ENCODE data around the gene EPC1. TPM values are rescaled to one million over a fixed set of nuclear protein-coding genes. Genes with fewer than 3 reads are reported as not detected.

EPC1 gene
- total and polyA plus RNA-seq, 9 of the 15 experiments (the other 6 are each of a cell fraction or from before 2014, with no cell fraction given) = 7.0 to 43.6 (median 16.1) TPM

DNA sequence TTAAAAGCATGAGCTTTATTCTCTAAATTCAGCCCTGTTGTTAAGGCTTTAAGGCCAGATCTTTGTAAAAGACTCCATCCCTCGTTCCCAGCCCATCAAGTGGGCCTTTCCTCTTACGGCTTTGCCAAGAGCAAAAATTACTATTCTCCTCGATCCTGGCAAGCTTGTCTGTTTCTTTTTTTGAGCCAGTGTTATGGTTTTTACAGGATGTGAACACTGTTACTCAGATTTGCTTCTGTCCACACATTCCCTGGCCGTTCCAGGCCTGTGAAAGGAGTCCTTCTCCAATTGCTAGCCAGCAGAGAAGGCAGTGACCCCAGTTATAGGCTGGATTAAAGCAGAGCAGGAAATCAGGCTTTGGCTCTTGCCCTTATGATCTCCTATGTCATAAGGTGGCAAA lies 47.0 kb upstream of the EPC1 start (continued):
- TF ChIP-seq, protein P1, sequence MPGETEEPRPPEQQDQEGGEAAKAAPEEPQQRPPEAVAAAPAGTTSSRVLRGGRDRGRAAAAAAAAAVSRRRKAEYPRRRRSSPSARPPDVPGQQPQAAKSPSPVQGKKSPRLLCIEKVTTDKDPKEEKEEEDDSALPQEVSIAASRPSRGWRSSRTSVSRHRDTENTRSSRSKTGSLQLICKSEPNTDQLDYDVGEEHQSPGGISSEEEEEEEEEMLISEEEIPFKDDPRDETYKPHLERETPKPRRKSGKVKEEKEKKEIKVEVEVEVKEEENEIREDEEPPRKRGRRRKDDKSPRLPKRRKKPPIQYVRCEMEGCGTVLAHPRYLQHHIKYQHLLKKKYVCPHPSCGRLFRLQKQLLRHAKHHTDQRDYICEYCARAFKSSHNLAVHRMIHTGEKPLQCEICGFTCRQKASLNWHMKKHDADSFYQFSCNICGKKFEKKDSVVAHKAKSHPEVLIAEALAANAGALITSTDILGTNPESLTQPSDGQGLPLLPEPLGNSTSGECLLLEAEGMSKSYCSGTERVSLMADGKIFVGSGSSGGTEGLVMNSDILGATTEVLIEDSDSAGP (CRISPR knock-in tag; IDR thresholded peaks at IDR 0.05) = no peak
- TF ChIP-seq POLR2B (IDR thresholded peaks at IDR 0.05; ENCODE audit: low read depth, partially characterized antibody) (no peak), SPI1 (IDR thresholded peaks at IDR 0.05; ENCODE audit: borderline replicate concordance, low read depth, low read length) (no peak), SMARCA4 (IDR thresholded peaks at IDR 0.05) (no peak), ZNF3 (CRISPR knock-in tag; IDR thresholded peaks at IDR 0.05) (no peak)
- TF ChIP-seq, protein P2, sequence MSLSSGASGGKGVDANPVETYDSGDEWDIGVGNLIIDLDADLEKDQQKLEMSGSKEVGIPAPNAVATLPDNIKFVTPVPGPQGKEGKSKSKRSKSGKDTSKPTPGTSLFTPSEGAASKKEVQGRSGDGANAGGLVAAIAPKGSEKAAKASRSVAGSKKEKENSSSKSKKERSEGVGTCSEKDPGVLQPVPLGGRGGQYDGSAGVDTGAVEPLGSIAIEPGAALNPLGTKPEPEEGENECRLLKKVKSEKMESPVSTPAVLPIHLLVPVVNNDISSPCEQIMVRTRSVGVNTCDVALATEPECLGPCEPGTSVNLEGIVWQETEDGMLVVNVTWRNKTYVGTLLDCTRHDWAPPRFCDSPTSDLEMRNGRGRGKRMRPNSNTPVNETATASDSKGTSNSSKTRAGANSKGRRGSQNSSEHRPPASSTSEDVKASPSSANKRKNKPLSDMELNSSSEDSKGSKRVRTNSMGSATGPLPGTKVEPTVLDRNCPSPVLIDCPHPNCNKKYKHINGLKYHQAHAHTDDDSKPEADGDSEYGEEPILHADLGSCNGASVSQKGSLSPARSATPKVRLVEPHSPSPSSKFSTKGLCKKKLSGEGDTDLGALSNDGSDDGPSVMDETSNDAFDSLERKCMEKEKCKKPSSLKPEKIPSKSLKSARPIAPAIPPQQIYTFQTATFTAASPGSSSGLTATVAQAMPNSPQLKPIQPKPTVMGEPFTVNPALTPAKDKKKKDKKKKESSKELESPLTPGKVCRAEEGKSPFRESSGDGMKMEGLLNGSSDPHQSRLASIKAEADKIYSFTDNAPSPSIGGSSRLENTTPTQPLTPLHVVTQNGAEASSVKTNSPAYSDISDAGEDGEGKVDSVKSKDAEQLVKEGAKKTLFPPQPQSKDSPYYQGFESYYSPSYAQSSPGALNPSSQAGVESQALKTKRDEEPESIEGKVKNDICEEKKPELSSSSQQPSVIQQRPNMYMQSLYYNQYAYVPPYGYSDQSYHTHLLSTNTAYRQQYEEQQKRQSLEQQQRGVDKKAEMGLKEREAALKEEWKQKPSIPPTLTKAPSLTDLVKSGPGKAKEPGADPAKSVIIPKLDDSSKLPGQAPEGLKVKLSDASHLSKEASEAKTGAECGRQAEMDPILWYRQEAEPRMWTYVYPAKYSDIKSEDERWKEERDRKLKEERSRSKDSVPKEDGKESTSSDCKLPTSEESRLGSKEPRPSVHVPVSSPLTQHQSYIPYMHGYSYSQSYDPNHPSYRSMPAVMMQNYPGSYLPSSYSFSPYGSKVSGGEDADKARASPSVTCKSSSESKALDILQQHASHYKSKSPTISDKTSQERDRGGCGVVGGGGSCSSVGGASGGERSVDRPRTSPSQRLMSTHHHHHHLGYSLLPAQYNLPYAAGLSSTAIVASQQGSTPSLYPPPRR (CRISPR knock-in tag; IDR thresholded peaks at IDR 0.05; ENCODE audit: borderline replicate concordance) = no peak

Measured in K562 (cell line).